ENCODE measurements around the gene TBC1D13.

TBC1D13 gene, protein sequence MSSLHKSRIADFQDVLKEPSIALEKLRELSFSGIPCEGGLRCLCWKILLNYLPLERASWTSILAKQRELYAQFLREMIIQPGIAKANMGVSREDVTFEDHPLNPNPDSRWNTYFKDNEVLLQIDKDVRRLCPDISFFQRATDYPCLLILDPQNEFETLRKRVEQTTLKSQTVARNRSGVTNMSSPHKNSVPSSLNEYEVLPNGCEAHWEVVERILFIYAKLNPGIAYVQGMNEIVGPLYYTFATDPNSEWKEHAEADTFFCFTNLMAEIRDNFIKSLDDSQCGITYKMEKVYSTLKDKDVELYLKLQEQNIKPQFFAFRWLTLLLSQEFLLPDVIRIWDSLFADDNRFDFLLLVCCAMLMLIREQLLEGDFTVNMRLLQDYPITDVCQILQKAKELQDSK
- total RNA-seq = 26.7 to 43.2 (median 30.9) reads per million in 9 experiments

DNA sequence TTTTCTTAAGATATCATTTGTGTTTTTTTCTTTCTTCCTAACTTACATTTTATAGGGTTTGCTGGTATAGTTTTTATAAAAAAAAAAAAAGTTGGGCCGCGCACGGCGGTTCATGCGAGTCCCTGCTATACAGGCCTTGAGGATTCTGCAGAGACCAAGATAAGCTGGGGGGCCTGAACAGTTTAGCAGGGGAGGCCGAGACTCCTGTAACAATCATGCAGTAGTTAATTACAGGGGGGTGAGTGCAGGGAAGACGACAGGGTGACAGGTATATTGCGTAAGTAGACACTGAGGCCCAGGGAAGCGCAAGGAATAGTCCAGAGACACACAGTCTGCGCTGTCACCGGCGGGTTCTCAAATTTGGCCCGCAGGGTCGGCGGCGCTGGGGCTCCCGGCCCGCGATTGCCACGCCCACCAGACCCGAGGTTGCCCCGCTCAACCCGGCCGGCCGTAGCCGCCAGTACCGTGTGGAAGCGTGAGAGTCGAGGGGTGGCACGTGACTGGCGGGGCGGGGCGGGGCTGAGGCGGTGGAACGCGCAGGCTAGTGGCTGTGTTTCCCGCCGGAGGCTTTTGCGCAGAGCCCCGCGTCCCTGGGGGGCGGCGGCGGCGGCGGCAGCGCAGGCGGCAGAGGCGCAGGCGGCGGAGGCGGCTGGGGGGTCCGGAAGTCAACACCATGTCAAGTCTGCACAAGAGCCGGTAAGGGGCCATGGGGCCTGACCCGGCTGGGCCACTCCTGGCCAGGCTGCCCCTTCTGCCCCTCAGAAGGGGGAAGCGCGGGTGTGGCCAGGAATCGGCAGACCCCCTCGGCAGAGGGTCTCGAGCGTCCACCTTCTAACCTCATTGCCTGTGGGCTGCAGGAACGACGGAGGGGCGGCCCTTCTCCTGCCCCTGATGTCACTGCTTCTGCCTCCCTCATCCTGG is at the start of gene TBC1D13:
TBC1D13 (plus strand) TSS at position 573 of the 921 bp plus-strand sequence; CDS start at position 674, 101 bp downstream.
- Mint-ChIP-seq H3K36me3 (ENCODE audit: insufficient read depth) (peaks cover 19% of the 10 kb centered on the region), H3K4me3 (peak within 1 kb of the TSS; percentile 96 to 98), H3K9me3 (no peaks in the 10 kb centered on the region), H3K4me1 (ENCODE audit: low read depth in 2 of 2) (peaks cover 14 to 15% of the 10 kb centered on the region in 2 donors), H3K27ac (peak within 1 kb of the TSS; percentile 96 to 97), H3K27me3 (no peaks in the 10 kb centered on the region)
- DNase-seq (peak; percentile 87 to 91 (median 91)), ATAC-seq (replicated peaks) (peak; percentile 95)

DNA sequence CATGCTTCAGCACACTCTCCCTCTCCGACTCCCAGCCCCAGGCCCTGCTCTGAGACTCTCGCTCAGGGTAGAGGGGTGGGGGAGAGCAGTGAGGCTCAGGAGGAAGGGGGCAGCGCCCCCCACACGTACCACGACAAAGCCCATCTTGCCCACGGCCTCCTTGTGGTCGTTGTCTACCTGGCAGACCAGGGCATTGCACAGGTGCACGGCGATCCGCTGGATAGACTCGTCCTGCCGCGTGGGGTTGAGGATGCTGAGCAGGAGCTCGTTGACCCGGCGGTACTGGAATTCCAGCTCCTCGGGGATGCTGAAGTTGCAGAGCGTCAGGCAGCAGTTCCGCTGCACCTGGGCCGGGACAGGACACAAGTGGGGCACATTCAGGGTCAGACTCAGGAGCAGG is 44.7 kb upstream of the TBC1D13 start:
- Mint-ChIP-seq H3K9me3 (no peaks in the 10 kb centered on the region), H3K27me3 (no peaks in the 10 kb centered on the region), H3K4me3 (no peak overlapping the region), H3K4me1 (ENCODE audit: low read depth in 2 of 2) (no peaks in the 10 kb centered on the region), H3K27ac (no peak overlapping the region), H3K36me3 (ENCODE audit: insufficient read depth) (peaks cover 18% of the 10 kb centered on the region)
- ATAC-seq (replicated peaks) (no peak), DNase-seq (no peak)

DNA sequence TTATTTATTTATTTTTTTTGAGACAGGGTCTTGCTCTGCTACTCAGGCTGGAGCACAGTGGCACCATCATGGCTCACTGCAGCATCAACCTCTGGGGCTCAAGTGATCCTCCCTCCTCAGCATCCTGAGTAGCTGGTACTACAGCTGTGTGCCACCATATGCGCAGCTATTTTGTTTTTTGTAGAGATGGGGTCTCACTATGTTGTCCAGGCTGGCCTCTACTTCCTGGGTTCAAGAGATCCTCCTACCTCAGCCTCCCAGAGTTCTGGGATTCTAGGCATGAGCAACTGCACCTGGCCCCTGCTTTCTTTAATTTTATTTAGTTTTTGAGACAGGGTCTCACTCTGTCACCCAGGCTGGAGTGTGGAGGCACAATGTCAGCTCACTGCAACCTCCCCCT is 43.6 kb upstream of the TBC1D13 start:
- ATAC-seq (replicated peaks) (no peak), DNase-seq (no peak)
- no peaks in the 10 kb centered on the region for H3K4me1 Mint-ChIP-seq (ENCODE audit: low read depth in 2 of 2)
- H3K9me3 Mint-ChIP-seq = no peaks in the 10 kb centered on the region
- H3K36me3 Mint-ChIP-seq (ENCODE audit: insufficient read depth) = peaks cover 27% of the 10 kb centered on the region
- H3K27ac Mint-ChIP-seq = no peak overlapping the region
- no peak overlapping the region for H3K4me3 Mint-ChIP-seq
- H3K27me3 Mint-ChIP-seq = no peaks in the 10 kb centered on the region

DNA sequence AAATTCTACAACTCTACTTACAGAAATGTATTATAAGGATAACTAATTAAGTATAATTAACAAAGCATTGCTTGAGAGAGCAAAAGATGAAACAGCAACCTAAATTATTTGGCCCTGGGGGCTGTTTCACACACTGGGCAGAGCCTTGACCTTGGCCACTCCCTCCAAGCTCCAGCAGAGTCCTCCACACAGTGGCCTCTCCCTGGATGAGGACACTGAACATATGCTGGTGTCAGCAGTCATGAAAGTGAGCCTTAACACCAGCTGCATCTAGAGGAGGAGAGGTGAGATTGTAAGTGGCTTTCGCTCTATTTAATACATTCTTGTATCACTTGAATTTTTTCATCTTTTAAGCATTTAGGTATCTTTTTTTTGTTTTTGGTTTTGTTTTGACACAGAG is 39.8 kb upstream of the TBC1D13 start:
- no peak overlapping the region for H3K4me3 Mint-ChIP-seq
- ATAC-seq (replicated peaks) (no peak), DNase-seq (no peak)
- H3K27ac Mint-ChIP-seq = no peak overlapping the region
- H3K4me1 Mint-ChIP-seq (ENCODE audit: low read depth in 2 of 2) = no peaks in the 10 kb centered on the region
- H3K9me3 Mint-ChIP-seq = no peaks in the 10 kb centered on the region
- no peaks in the 10 kb centered on the region for H3K27me3 Mint-ChIP-seq
- peaks cover 16% of the 10 kb centered on the region for H3K36me3 Mint-ChIP-seq (ENCODE audit: insufficient read depth)

DNA sequence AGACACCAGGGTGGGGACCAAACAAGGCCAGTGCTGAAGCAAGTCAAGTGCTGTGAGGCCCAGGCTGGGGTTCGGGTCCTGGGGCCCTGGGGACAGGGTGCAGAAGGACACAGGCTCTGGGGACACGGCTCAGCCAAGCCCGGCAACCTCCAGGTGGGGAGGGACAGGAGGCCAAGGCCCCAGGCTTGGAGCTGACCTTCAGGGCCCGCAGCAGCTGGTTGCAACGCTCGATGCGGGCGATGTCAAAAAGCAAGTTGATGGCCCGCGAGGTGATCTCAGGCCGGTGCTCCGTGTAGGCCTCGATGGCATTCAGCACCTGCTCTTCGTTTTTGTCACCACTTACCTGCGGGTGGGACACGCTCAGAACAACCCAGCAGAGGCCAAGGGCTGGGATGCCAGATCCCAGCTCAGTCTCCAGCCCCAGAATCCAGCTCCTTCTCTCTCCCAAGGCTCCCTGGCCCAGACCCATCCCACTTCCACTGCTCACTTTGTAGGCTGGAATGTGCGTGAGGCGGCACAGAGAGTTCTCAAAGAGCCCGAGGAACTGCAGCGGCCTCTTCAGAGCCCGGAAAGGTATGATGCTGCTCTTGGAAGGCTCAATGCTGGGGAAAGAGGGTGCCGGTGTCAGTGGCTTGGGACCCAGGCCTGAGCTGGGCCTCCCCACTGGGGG is 36.0 kb upstream of the TBC1D13 start:
- Mint-ChIP-seq H3K4me1 (ENCODE audit: low read depth in 2 of 2) (no peaks in the 10 kb centered on the region), H3K27ac (no peak overlapping the region), H3K27me3 (no peaks in the 10 kb centered on the region), H3K36me3 (ENCODE audit: insufficient read depth) (peaks cover 17% of the 10 kb centered on the region), H3K4me3 (no peak overlapping the region), H3K9me3 (no peaks in the 10 kb centered on the region)
- DNase-seq (no peak), ATAC-seq (replicated peaks) (no peak)

DNA sequence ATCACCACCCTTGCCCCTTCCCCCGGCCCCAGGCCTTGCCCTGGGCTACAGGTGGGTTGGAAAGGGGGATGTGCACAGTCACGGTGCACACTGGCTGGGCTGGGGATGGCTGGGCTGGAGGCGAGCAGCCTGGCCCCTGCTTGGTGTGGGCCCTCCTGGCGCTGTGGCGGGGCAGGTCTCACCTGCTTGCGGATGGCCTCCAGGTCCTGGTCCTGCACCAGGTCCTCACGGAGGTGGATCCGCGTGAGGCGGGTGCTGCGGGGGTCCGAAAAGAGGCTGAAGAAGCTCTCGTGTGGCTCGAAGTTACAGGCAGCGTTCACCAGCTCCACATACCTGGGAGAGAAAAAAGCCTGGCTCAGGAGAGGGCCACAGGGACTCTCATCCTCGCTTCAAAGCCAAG is 33.4 kb upstream of the TBC1D13 start:
- H3K27me3 Mint-ChIP-seq = no peaks in the 10 kb centered on the region
- peaks cover 4 to 6% of the 10 kb centered on the region in 2 donors for H3K4me1 Mint-ChIP-seq (ENCODE audit: low read depth in 2 of 2)
- no peaks in the 10 kb centered on the region for H3K9me3 Mint-ChIP-seq
- no peak overlapping the region for H3K27ac Mint-ChIP-seq
- ATAC-seq (replicated peaks) = no peak
- DNase-seq = no peak
- peaks cover 9% of the 10 kb centered on the region for H3K36me3 Mint-ChIP-seq (ENCODE audit: insufficient read depth)
- no peak overlapping the region for H3K4me3 Mint-ChIP-seq

DNA sequence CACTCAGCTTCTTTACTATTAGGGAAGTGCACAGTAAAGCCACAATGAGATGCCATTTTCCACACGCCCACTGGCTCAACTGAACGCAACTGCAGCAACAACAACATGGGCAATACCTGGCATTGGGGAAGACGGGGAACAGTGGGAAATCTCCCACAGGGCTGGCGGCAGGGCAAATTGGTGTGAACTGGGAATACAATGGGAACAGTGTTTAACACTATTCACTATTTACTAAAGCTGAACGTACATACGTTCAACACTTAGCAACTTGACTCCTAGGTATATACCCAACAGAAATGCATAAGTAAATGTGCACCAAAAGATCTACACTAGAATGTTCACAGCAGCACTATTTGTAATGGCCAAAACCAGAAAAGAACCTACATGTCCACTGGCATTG is 29.5 kb upstream of the TBC1D13 start:
- peaks cover 5 to 10% of the 10 kb centered on the region in 2 donors for H3K4me1 Mint-ChIP-seq (ENCODE audit: low read depth in 2 of 2)
- DNase-seq = no peak
- H3K4me3 Mint-ChIP-seq = no peak overlapping the region

DNA sequence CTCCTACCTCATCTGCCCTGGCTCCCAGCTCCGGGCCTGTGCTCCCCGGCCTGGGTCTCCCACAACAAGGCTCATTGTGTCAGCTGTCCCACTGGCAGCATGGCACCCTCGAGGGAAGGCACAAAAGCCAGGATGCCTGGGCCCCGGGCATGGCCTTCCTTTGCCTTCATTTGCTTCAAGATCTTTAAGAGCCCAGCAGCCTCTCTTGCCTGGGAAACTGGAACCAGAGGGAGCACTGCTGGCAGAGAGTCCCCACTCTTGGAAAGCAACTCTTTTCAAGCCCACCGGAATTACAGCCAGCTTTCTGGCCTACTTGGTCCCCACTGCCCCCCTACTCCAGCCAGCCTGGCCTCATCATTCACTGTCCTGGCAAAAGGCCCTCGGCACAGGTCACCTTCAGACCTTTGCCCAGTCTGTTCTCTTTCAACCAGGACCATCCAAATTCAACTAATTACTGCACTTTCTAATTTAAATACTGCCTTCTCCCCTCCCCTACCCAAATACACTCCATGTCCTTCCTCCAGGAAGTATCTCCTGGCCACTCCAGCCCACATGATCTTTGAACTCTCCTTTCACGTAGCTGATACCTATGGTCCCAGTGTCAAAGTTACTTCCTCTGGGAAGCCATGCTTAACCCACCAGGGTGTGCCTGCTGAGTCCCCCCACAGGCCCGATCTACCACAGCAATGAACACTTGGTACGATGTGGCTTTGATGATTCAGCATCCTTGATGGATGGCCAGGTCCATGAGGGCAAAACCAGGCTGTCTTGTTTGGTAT is 24.2 kb upstream of the TBC1D13 start:
- no peak for DNase-seq
- Mint-ChIP-seq H3K36me3 (ENCODE audit: insufficient read depth) (peaks cover 18% of the 10 kb centered on the region), H3K4me1 (ENCODE audit: low read depth in 2 of 2) (peaks cover 22 to 29% of the 10 kb centered on the region in 2 donors), H3K27me3 (no peaks in the 10 kb centered on the region), H3K9me3 (no peaks in the 10 kb centered on the region), H3K4me3 (no peak overlapping the region), H3K27ac (peak overlapping the region; percentile 61 to 71)
- ATAC-seq (replicated peaks) = no peak

More for the DNA sequence above, 29.5 kb upstream of the TBC1D13 start:
- Mint-ChIP-seq H3K36me3 (ENCODE audit: insufficient read depth) (peaks cover 12% of the 10 kb centered on the region), H3K27me3 (no peaks in the 10 kb centered on the region), H3K27ac (no peak overlapping the region), H3K9me3 (no peaks in the 10 kb centered on the region)
- ATAC-seq (replicated peaks) = no peak

DNA sequence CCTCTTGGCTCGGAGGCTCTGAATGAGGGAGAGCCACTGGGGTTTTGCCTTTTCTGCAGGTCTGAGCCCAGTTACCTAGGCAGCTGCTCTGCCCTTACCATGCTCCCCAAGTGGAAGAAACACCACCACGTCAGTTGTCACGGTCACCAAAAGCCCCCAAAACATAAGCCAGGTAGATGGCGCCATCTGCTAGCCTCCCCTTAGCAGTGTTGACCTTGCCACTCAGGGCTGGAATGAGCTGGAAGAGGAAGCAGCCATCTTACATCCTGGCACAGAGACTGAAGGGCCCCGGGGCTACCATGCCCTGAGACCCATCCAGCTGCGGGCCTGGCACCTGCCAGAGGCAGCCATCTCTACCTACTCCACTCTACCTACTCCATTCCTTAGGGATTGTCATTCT is 22.7 kb upstream of the TBC1D13 start:
- Mint-ChIP-seq H3K9me3 (no peaks in the 10 kb centered on the region), H3K27ac (peak overlapping the region in 1 of 2 donors; percentile 17), H3K36me3 (ENCODE audit: insufficient read depth) (peaks cover 20% of the 10 kb centered on the region), H3K27me3 (no peaks in the 10 kb centered on the region), H3K4me3 (no peak overlapping the region), H3K4me1 (ENCODE audit: low read depth in 2 of 2) (peaks cover 31 to 34% of the 10 kb centered on the region in 2 donors)
- ATAC-seq (replicated peaks) (no peak), DNase-seq (no peak)

DNA sequence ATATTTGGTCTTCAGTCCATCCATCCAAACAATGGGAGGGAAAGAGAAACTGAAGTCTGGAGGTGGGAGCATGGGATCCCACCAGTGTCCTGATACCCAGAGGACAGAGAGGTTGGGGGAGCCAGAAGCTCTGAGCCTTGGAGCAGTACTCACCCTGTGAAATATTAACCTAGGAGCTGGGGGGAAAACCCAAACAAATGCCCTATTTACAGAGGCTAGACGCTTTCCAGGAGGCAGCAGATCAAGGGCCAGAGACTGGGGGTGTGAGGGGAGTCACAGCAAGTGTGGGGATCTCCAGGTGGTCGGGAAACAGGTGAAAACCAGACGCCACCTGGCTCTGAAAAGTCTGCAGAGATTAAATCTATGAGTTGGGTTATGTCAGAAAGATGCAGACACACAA is 21.6 kb upstream of the TBC1D13 start:
- DNase-seq (no peak), ATAC-seq (replicated peaks) (no peak)
- H3K27me3 Mint-ChIP-seq = no peaks in the 10 kb centered on the region
- no peak overlapping the region for H3K27ac Mint-ChIP-seq
- peaks cover 18% of the 10 kb centered on the region for H3K36me3 Mint-ChIP-seq (ENCODE audit: insufficient read depth)
- no peak overlapping the region for H3K4me3 Mint-ChIP-seq
- H3K4me1 Mint-ChIP-seq (ENCODE audit: low read depth in 2 of 2) = peaks cover 35 to 44% of the 10 kb centered on the region in 2 donors
- H3K9me3 Mint-ChIP-seq = no peaks in the 10 kb centered on the region

DNA sequence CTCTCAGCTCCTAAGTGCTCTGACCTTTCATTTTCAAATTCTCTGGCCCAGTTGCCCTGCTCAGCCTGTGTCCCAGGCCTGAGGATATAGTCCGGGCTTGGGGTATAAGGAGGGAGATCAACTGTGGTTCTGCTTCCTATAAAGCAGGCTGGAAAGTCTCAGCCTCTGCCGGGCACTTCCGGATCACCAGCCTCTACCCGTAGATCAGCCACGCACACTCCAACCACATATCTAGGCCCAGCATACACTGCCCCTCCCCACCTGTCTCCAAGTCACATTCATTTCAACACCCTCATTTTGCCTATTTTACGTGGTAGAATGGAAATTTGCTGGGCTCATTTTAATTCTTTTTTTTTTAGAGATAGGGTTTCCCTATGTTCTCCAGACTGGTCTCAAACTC is 18.4 kb upstream of the TBC1D13 start:
- Mint-ChIP-seq H3K27ac (peak overlapping the region; percentile 95 to 99), H3K9me3 (no peaks in the 10 kb centered on the region), H3K36me3 (ENCODE audit: insufficient read depth) (peaks cover 24% of the 10 kb centered on the region), H3K4me3 (no peak overlapping the region), H3K27me3 (no peaks in the 10 kb centered on the region), H3K4me1 (ENCODE audit: low read depth in 2 of 2) (peaks cover 36 to 42% of the 10 kb centered on the region in 2 donors)
- ATAC-seq (replicated peaks) = no peak
- DNase-seq = no peak

DNA sequence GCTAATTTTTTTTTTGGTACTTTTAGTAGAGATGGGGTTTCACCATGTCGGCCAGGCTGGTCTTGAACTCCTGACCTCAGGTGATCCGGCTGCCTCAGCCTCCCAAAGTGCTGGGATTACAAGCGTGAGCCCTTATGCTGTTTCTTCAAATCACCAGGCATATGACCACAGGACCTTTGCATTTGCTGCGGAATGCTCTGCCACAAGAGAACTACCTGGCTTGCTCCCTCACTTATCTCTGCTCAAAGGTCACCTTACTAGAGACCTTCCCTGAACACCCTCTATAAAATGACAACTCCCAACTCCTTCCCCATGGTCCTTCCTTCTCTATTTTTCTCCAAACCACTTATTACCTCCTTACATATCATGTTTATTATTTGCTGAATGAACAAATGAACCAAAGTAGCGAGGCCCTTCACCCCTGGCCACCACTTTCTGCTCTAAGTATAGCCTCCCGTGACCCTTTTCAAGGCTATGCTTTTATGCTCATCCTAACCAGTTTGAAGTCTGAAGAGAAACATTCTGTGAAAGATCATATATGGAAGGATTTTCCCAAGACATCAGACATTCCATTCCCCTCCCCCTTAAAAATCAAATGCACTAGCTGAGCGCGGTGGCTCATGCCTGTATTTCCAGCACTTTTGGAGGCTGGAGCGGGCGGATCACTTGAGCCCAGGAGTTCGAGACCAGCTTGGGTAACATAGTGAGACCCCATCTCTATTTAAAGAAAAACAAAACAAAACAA is 16.6 kb upstream of the TBC1D13 start:
- Mint-ChIP-seq H3K9me3 (peaks cover 0 to 4% of the 10 kb centered on the region in 2 donors), H3K4me1 (ENCODE audit: low read depth in 2 of 2) (peaks cover 24 to 32% of the 10 kb centered on the region in 2 donors), H3K27me3 (no peaks in the 10 kb centered on the region), H3K4me3 (peak overlapping the region; percentile 91 to 97), H3K27ac (peak overlapping the region; percentile 95 to 99), H3K36me3 (ENCODE audit: insufficient read depth) (peaks cover 24% of the 10 kb centered on the region)
- no peak for DNase-seq
- no peak for ATAC-seq (replicated peaks)

All from effector memory CD8-positive, alpha-beta T cell (primary cell).